Measurements from ENCODE around the gene MYT1.
"Not testable (repeated sequence)": the region's sequence is repeated elsewhere in the genome, so short reads cannot be mapped to it uniquely, and the experiment has no call there.

The MYT1 gene

GRCh38 chr20:64169091-64169560, 4.9 kb downstream of the MYT1 start:
- no peak for DNase-seq (ENCODE audit: low read depth)

- no peak for DNase-seq (ENCODE audit: low read depth)
These were observed 7.0 kb downstream of the MYT1 start for GRCh38 chr20:64171211-64171610.

- no peak for DNase-seq (ENCODE audit: low read depth)
These were observed 8.9 kb downstream of the MYT1 start for GRCh38 chr20:64173116-64173515.

- DNase-seq (ENCODE audit: low read depth) = no peak
These were observed 12.3 kb downstream of the MYT1 start for GRCh38 chr20:64176551-64176950.

GRCh38 chr20:64176971-64177370, 12.7 kb downstream of the MYT1 start:
- DNase-seq (ENCODE audit: low read depth) = no peak

- no peak for DNase-seq (ENCODE audit: low read depth)
These were observed 13.1 kb downstream of the MYT1 start for GRCh38 chr20:64177384-64177783.

- DNase-seq (ENCODE audit: low read depth) = no peak
These were observed 13.5 kb downstream of the MYT1 start for GRCh38 chr20:64177787-64178186.

GRCh38 chr20:64178925-64179324, 14.7 kb downstream of the MYT1 start:
- not testable (repeated sequence) for DNase-seq (ENCODE audit: low read depth)

GRCh38 chr20:64179805-64180204, 15.6 kb downstream of the MYT1 start:
- no peak for DNase-seq (ENCODE audit: low read depth)

- DNase-seq (ENCODE audit: low read depth) = no peak
These were observed 16.4 kb downstream of the MYT1 start for GRCh38 chr20:64180673-64181072.

GRCh38 chr20:64181391-64181790, 17.1 kb downstream of the MYT1 start:
- no peak for DNase-seq (ENCODE audit: low read depth)

GRCh38 chr20:64182146-64182865, 18.1 kb downstream of the MYT1 start:
- no peak for DNase-seq (ENCODE audit: low read depth)

GRCh38 chr20:64183313-64183712, 19.1 kb downstream of the MYT1 start:
- peak; percentile 5 for DNase-seq (ENCODE audit: low read depth)

GRCh38 chr20:64184795-64185194, 20.5 kb downstream of the MYT1 start:
- DNase-seq (ENCODE audit: low read depth) = no peak

GRCh38 chr20:64185276-64185900, 21.1 kb downstream of the MYT1 start:
- DNase-seq (ENCODE audit: low read depth) = no peak

GRCh38 chr20:64186071-64186598, 21.9 kb downstream of the MYT1 start:
- no peak for DNase-seq (ENCODE audit: low read depth)

GRCh38 chr20:64187213-64187612, 23.0 kb downstream of the MYT1 start:
- not testable (repeated sequence) for DNase-seq (ENCODE audit: low read depth)

GRCh38 chr20:64188091-64188490, 23.8 kb downstream of the MYT1 start:
- no peak for DNase-seq (ENCODE audit: low read depth)

GRCh38 chr20:64188682-64189529, 24.7 kb downstream of the MYT1 start:
- DNase-seq (ENCODE audit: low read depth) = peak; percentile 15

GRCh38 chr20:64189530-64189966, 25.3 kb downstream of the MYT1 start:
- DNase-seq (ENCODE audit: low read depth) = no peak

- no peak for DNase-seq (ENCODE audit: low read depth)
These were observed 25.7 kb downstream of the MYT1 start for GRCh38 chr20:64189986-64190385.

- no peak for DNase-seq (ENCODE audit: low read depth)
These were observed 26.8 kb downstream of the MYT1 start for GRCh38 chr20:64191002-64191401.
